ENCODE data around the gene SBK2.

Gene SBK2

DNA sequence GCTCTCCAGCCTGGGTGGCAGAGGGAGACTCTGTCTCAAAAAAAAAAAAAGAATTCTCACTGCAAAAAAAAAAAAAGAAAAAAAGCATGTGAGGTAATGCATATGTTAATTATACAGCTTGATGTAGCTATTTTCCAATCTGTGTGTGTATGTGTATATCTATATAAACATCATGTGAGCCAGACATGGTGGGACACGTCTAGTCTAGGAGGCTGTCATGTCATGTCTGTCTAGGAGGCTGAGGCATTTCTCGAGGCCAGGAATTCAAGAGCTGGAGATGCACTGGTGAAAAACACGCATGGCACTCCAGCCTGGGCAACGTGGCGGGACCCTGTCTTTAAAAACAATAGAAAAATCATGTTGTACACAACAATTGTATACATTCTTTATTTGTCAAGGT is 15.3 kb upstream of the SBK2 start:
- TF ChIP-seq, protein P1, sequence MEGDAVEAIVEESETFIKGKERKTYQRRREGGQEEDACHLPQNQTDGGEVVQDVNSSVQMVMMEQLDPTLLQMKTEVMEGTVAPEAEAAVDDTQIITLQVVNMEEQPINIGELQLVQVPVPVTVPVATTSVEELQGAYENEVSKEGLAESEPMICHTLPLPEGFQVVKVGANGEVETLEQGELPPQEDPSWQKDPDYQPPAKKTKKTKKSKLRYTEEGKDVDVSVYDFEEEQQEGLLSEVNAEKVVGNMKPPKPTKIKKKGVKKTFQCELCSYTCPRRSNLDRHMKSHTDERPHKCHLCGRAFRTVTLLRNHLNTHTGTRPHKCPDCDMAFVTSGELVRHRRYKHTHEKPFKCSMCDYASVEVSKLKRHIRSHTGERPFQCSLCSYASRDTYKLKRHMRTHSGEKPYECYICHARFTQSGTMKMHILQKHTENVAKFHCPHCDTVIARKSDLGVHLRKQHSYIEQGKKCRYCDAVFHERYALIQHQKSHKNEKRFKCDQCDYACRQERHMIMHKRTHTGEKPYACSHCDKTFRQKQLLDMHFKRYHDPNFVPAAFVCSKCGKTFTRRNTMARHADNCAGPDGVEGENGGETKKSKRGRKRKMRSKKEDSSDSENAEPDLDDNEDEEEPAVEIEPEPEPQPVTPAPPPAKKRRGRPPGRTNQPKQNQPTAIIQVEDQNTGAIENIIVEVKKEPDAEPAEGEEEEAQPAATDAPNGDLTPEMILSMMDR (conservative IDR thresholded peaks at IDR 0.05), result no peak
- H3K27ac ChIP-seq, result no peak overlapping the region

DNA sequence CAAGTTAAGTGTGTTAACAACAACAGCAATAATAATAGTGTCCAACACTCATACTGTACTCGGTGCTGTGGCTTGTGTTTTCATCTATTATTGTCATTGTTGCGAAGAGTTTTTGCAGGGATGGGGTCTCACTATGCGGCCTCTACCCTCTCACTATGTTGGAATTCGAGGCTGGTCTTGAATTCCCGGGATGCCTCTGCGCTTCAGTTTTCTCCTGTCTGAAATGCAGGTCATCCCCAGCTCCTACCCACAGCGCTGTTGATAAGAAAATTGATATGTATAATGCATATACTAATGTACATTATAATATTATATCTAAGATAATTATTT is 13.4 kb upstream of the SBK2 start:
- TF ChIP-seq, protein P1 (conservative IDR thresholded peaks at IDR 0.05), result no peak
- no peak overlapping the region for H3K27ac ChIP-seq

GRCh38 chr19:55549500-55550320 is 12.8 kb upstream of the SBK2 start:
- no peak overlapping the region for H3K27ac ChIP-seq
- TF ChIP-seq, protein P1 (conservative IDR thresholded peaks at IDR 0.05), result no peak

- H3K27ac ChIP-seq, result no peak overlapping the region
- TF ChIP-seq, protein P1 (conservative IDR thresholded peaks at IDR 0.05), result no peak
Observed at GRCh38 chr19:55546822-55547614, 10.1 kb upstream of the SBK2 start.

DNA sequence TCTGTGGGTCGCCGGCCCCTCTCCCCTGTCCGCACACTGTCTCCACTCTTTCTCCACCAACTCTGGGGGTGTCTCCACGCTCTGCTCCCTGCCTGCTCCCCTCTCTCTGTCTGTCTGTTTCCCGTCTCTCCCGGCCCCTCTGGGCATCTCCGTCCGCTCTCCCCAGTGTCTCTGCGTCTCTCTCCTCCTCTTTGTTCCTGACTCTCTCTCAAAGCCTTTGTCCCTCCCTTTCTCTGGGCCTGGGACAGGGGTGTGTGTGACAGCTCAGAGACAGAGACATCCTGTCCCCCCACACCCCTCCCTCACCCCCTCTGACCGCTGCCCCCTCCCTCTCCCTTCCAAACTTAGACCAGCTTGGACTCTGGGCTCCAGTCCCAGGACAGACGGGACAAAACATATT is 9.1 kb upstream of the SBK2 start:
- no peak overlapping the region for H3K27ac ChIP-seq
- TF ChIP-seq, protein P1 (conservative IDR thresholded peaks at IDR 0.05), result no peak

DNA sequence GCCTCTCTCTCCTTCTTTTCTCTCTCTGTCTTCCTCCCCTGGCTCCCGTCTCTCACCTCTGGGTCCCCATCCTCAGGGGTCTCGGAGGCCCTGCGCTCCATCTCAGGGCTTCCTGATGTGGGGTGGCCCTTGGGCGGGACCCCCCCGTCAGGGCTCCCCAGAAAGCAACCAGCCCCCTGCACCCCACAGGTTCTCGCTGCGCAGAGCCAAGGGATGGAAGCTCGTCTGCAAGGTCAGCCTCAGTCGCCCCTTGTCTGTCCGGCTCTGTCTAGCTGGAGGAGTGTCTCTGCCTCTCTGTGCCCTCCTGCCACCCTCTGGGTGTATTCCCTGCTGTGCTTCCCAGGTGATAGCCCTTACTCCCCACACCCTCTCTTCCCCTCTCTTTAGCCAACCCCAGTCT is 8.5 kb upstream of the SBK2 start, which contains the start of gene SBK3:
TSS of gene SBK3 (minus strand) at position 101 of the 400 bp plus-strand sequence. CDS start at position 101, 0 bp downstream.
- TF ChIP-seq, protein P1 (conservative IDR thresholded peaks at IDR 0.05), result no peak
- no peak within 1 kb of the TSS for H3K27ac ChIP-seq

DNA sequence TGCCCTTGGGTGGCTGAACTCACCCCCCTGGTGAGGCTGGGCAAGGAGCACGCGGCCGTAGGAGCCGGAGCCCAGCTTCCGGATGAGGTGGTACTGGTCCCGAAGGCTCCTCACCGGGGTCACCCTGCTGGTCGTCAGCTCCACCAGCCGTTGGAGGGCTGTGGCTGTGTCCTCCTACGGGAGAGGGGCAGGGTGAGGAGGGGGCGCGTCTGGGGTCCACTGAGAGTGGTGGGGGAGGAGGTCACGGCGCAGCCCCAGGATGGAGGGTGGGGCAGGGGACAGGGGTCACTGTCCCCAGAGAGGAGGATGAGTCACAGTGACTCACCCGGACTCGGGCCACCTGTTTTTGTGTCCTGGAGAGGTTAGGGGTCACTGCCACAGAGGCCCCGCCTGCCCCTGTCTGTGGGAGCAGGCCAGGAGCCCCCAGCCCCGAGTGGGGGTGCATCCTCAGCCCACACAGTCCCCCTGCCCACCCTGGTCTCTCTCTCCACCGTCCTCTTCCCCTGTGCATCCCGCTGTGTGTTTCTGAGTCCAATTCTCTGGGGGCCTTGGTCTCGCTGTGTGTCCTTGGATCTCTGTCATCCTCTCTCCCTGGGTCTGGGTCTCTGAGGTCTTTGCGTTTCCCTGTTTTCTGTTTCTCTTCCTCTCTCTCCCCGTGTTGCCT is 8.0 kb upstream of the SBK2 start:
- TF ChIP-seq, protein P1 (conservative IDR thresholded peaks at IDR 0.05), result no peak
- H3K27ac ChIP-seq, result no peak overlapping the region
